NOMO-1 treated with DMSO at 0.1 percent for 48 hours (cell line): Measurements from ENCODE around the gene SERP2.

Source experiments
- DNase-seq: peaks from one replicate; lab custom pipeline; 2025; ENCODE audit not compliant: unreplicated experiment; lab: John Stamatoyannopoulos, UW

SERP2 gene

DNA sequence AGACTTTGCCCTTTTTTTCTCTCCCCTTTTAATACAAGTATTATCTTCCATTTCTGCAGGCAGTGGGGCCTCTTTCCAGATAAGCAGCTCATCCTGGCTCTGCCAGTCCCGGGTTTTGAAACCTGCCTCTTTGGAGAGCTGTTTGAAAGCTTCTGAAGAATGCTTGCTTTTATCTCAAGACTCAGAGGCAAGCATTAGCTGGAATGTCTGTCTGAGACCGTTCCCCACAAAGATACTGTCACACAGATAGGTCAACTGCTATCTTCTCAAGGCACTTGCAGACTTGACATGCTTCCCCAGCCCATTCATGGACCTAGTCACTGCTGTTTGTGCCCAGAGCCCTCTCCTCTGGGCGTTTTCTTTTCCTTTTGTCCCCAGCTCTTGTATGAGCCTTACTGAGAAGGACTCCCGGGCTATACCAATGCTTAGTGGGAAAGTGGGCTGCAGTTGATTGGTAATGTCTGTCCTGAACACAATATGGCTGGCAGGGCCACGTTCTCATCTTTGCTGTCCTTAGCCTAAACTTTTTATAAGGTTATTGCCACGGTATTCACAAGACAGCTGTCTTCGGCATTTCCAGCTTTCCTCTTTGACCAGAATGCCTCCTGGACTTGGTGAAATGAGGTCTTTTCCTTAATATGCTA is 13.4 kb downstream of the SERP2 start:
- no peak for DNase-seq

GRCh38 chr13:44388427-44389059 is 14.9 kb downstream of the SERP2 start:
- DNase-seq, result no peak

GRCh38 chr13:44389060-44389666 is 15.5 kb downstream of the SERP2 start:
- DNase-seq, result peak; percentile 31

- DNase-seq, result no peak
Observed at GRCh38 chr13:44389876-44390275, 16.3 kb downstream of the SERP2 start.

- no peak for DNase-seq
Observed at GRCh38 chr13:44393391-44393790, 19.8 kb downstream of the SERP2 start.

- DNase-seq, result no peak
Observed at GRCh38 chr13:44394658-44395057, 21.0 kb downstream of the SERP2 start.

- DNase-seq, result no peak
Observed at GRCh38 chr13:44395976-44396694, 22.5 kb downstream of the SERP2 start.

GRCh38 chr13:44396701-44397580 is 23.3 kb downstream of the SERP2 start:
- no peak for DNase-seq

GRCh38 chr13:44397766-44398223 is 24.2 kb downstream of the SERP2 start:
- no peak for DNase-seq

DNA sequence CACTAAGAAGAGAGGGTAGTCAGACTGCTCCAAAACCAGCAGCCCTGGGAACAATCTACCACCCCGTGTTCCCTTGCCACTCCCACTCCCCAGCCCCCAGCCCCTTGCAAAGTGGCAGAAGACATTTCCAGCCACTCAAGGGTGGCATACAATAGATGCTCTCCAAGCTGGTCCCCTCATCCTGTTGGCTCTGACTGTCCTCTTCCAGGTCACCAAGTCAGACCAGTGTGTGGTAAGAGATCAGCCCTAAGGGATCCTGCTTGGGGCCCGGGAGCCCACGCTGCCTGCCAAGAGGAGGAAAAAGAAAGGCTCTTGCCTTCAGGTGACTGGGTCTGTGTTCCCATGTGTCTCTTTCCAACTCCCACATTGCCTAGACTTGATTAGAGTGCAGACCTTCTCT is 25.0 kb downstream of the SERP2 start:
- DNase-seq, result no peak

GRCh38 chr13:44399074-44399473 is 25.4 kb downstream of the SERP2 start:
- no peak for DNase-seq

- no peak for DNase-seq
Observed at GRCh38 chr13:44400736-44401135, 27.1 kb downstream of the SERP2 start.

- DNase-seq, result no peak
Observed at GRCh38 chr13:44401577-44401976, 28.0 kb downstream of the SERP2 start.

DNA sequence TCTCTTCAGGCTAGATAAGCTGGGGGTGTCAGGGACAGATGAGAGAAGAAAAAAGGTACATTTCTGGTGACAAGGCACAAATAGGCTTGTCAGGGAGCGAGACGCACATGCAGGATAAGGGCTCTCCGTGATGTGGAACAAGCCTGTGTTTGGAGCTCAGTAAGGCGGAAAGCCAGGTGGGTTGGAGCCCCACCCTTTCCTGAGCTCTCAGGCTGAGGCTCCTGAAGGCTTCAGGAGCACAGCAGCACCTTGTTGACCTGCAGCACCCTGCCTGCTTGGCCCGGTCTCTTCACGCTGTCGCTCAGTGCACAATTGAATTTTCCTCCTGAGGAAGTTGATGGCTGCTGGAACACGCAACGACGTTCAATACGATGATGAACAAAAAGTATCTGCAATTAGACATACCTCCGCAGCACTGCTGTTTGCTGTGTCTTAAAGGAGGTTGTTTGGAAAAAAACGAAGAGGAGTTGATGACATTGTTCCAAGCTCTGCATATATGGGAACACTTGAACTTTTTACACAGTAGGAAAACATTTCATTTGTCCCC is 29.3 kb downstream of the SERP2 start:
- no peak for DNase-seq

GRCh38 chr13:44403461-44404056 is 29.9 kb downstream of the SERP2 start:
- no peak for DNase-seq

- no peak for DNase-seq
Observed at GRCh38 chr13:44404261-44405132, 30.9 kb downstream of the SERP2 start.

- DNase-seq, result no peak
Observed at GRCh38 chr13:44406617-44407016, 33.0 kb downstream of the SERP2 start.

DNA sequence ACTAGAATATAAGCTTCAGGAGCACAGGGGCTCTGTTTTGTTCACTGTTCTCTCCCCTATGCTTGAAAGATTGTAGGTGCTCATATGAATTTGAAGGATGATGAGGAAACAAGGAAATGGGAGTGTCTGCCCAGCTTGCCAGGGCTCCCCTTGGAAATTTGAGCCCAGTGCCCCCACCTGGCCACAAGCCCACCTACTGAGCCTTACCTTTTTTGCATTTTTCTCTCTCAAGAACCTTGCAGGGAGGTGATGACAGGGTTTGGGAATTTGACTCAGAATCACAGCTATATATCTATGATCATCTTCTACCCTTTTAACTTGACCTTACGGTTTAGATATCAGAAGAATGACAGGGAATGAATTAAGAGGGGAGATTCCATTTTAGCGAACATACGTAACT is 33.8 kb downstream of the SERP2 start:
- no peak for DNase-seq

DNA sequence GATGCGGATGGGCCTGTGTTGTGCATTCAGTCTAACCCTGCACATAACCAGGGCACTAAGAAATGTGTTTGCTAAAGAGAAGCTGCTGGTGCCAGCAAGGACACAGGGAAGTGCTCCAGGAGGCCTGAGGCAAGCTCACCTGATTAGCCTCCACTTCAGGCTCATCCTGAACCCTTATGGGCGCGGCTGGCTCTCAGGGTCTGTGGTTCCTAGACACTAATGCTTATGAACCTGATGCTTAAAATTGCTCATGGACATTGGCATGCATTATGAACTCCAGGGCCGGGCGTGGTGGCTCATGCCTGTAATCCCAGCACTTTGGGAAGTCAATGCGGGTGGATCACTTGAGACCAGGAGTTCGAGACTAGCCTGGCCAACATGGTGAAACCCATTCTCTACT is 34.3 kb downstream of the SERP2 start:
- no peak for DNase-seq
